WTC11 (cell line): ENCODE data around the gene PLPPR1.

Experiments
- ELF4 ChIP-seq: sonication (generic); formaldehyde crosslinking; IDR thresholded peaks from 2 replicates; pipeline ENCODE4 v1.8.1; 2022; ENCODE audit warnings: low read depth, mild to moderate bottlenecking, moderate library complexity, missing genetic modification reagents
- NFYB ChIP-seq: sonication (generic); formaldehyde crosslinking; conservative IDR thresholded peaks from 2 replicates; pipeline ENCODE4 v1.8.0; 2022; ENCODE audit warnings: low read depth, missing genetic modification reagents
- TCF7 ChIP-seq: sonication (generic); formaldehyde crosslinking; IDR thresholded peaks from 2 replicates; pipeline ENCODE4 v1.8.0; 2022; ENCODE audit warnings: mild to moderate bottlenecking, low read depth, missing genetic modification reagents, moderate library complexity
- ZBTB21 ChIP-seq: sonication (generic); formaldehyde crosslinking; IDR thresholded peaks from 2 replicates; pipeline ENCODE4 v1.8.1; 2023; ENCODE audit warnings: mild to moderate bottlenecking, missing genetic modification reagents, borderline replicate concordance
- ZNF416 ChIP-seq: fragments of 250-450 bp; sonication (Bioruptor Pico); IDR thresholded peaks from 2 replicates; pipeline ENCODE4 v1.9.0; 2021; ENCODE audit warnings: mild to moderate bottlenecking, inconsistent platforms
- ZNF423 ChIP-seq: fragments of 250-450 bp; sonication (Bioruptor Pico); IDR thresholded peaks from 2 replicates; pipeline ENCODE4 v2.1.2; 2022; ENCODE audit warnings: mild to moderate bottlenecking, moderate library complexity
- TF ChIP-seq, protein P1 (sequence below): fragments of 200-600 bp; IDR thresholded peaks from 2 replicates; pipeline ENCODE4 v1.8.0; 2022; ENCODE audit warnings: antibody characterized with exemption
- TF ChIP-seq, protein P2 (sequence below): sonication (generic); formaldehyde crosslinking; IDR thresholded peaks from 2 replicates; pipeline ENCODE4 v1.8.0; 2022; ENCODE audit warnings: mild to moderate bottlenecking, missing genetic modification reagents
- TF ChIP-seq, protein P3 (sequence below): sonication (generic); formaldehyde crosslinking; IDR thresholded peaks from 2 replicates; pipeline ENCODE4 v1.8.0; 2022; ENCODE audit warnings: mild to moderate bottlenecking, missing genetic modification reagents
- TF ChIP-seq, protein P4 (sequence below): sonication (generic); formaldehyde crosslinking; IDR thresholded peaks from 2 replicates; pipeline ENCODE4 v1.8.1; 2022; ENCODE audit warnings: missing genetic modification reagents, borderline replicate concordance
- TF ChIP-seq, protein P5 (sequence below): sonication (generic); formaldehyde crosslinking; IDR thresholded peaks from 2 replicates; pipeline ENCODE4 v1.8.0; 2023; ENCODE audit warnings: missing genetic modification reagents, mild to moderate bottlenecking, borderline replicate concordance
- TF ChIP-seq, protein P6 (sequence below): sonication (generic); formaldehyde crosslinking; IDR thresholded peaks from 2 replicates; pipeline ENCODE4 v1.8.0; 2022; ENCODE audit warnings: mild to moderate bottlenecking, missing genetic modification reagents
- TF ChIP-seq, protein P7 (sequence below): sonication (generic); formaldehyde crosslinking; IDR thresholded peaks from 2 replicates; pipeline ENCODE4 v1.8.0; 2022; ENCODE audit warnings: mild to moderate bottlenecking, missing genetic modification reagents

DNA sequence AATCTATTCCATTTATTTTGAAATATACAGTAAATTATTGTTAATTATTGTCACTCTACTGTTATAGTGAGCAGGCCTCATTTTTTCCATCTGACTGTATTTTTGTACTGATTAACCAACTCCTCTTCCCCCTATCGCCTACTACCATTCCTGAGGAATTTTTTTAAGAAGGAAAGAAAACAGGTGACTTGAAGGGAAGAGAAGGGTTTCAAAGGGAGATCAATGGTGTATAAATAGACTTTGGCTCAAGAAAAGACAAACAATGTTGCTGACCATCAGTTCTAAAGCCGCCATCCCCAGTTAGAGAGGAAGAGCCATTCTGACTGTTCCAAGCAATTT, 286.6 kb downstream of the PLPPR1 start:
- TF ChIP-seq, protein P1, sequence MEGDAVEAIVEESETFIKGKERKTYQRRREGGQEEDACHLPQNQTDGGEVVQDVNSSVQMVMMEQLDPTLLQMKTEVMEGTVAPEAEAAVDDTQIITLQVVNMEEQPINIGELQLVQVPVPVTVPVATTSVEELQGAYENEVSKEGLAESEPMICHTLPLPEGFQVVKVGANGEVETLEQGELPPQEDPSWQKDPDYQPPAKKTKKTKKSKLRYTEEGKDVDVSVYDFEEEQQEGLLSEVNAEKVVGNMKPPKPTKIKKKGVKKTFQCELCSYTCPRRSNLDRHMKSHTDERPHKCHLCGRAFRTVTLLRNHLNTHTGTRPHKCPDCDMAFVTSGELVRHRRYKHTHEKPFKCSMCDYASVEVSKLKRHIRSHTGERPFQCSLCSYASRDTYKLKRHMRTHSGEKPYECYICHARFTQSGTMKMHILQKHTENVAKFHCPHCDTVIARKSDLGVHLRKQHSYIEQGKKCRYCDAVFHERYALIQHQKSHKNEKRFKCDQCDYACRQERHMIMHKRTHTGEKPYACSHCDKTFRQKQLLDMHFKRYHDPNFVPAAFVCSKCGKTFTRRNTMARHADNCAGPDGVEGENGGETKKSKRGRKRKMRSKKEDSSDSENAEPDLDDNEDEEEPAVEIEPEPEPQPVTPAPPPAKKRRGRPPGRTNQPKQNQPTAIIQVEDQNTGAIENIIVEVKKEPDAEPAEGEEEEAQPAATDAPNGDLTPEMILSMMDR = no peak
- TF ChIP-seq ZBTB21 (no peak), ZNF423 (CRISPR knock-in tag) (no peak), ZNF416 (CRISPR knock-in tag) (no peak), ELF4 (no peak), TCF7 (CRISPR knock-in tag) (no peak), NFYB (no peak)
- TF ChIP-seq, protein P2, sequence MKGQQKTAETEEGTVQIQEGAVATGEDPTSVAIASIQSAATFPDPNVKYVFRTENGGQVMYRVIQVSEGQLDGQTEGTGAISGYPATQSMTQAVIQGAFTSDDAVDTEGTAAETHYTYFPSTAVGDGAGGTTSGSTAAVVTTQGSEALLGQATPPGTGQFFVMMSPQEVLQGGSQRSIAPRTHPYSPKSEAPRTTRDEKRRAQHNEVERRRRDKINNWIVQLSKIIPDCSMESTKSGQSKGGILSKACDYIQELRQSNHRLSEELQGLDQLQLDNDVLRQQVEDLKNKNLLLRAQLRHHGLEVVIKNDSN (CRISPR knock-in tag) = no peak
- TF ChIP-seq, protein P3, sequence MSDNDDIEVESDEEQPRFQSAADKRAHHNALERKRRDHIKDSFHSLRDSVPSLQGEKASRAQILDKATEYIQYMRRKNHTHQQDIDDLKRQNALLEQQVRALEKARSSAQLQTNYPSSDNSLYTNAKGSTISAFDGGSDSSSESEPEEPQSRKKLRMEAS (CRISPR knock-in tag) = no peak
- TF ChIP-seq, protein P4, sequence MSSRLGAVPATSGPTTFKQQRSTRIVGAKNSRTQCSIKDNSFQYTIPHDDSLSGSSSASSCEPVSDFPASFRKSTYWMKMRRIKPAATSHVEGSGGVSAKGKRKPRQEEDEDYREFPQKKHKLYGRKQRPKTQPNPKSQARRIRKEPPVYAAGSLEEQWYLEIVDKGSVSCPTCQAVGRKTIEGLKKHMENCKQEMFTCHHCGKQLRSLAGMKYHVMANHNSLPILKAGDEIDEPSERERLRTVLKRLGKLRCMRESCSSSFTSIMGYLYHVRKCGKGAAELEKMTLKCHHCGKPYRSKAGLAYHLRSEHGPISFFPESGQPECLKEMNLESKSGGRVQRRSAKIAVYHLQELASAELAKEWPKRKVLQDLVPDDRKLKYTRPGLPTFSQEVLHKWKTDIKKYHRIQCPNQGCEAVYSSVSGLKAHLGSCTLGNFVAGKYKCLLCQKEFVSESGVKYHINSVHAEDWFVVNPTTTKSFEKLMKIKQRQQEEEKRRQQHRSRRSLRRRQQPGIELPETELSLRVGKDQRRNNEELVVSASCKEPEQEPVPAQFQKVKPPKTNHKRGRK (CRISPR knock-in tag) = no peak
- TF ChIP-seq, protein P5, sequence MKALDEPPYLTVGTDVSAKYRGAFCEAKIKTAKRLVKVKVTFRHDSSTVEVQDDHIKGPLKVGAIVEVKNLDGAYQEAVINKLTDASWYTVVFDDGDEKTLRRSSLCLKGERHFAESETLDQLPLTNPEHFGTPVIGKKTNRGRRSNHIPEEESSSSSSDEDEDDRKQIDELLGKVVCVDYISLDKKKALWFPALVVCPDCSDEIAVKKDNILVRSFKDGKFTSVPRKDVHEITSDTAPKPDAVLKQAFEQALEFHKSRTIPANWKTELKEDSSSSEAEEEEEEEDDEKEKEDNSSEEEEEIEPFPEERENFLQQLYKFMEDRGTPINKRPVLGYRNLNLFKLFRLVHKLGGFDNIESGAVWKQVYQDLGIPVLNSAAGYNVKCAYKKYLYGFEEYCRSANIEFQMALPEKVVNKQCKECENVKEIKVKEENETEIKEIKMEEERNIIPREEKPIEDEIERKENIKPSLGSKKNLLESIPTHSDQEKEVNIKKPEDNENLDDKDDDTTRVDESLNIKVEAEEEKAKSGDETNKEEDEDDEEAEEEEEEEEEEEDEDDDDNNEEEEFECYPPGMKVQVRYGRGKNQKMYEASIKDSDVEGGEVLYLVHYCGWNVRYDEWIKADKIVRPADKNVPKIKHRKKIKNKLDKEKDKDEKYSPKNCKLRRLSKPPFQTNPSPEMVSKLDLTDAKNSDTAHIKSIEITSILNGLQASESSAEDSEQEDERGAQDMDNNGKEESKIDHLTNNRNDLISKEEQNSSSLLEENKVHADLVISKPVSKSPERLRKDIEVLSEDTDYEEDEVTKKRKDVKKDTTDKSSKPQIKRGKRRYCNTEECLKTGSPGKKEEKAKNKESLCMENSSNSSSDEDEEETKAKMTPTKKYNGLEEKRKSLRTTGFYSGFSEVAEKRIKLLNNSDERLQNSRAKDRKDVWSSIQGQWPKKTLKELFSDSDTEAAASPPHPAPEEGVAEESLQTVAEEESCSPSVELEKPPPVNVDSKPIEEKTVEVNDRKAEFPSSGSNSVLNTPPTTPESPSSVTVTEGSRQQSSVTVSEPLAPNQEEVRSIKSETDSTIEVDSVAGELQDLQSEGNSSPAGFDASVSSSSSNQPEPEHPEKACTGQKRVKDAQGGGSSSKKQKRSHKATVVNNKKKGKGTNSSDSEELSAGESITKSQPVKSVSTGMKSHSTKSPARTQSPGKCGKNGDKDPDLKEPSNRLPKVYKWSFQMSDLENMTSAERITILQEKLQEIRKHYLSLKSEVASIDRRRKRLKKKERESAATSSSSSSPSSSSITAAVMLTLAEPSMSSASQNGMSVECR (CRISPR knock-in tag) = no peak
- TF ChIP-seq, protein P6, sequence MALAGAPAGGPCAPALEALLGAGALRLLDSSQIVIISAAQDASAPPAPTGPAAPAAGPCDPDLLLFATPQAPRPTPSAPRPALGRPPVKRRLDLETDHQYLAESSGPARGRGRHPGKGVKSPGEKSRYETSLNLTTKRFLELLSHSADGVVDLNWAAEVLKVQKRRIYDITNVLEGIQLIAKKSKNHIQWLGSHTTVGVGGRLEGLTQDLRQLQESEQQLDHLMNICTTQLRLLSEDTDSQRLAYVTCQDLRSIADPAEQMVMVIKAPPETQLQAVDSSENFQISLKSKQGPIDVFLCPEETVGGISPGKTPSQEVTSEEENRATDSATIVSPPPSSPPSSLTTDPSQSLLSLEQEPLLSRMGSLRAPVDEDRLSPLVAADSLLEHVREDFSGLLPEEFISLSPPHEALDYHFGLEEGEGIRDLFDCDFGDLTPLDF = no peak
- TF ChIP-seq, protein P7, sequence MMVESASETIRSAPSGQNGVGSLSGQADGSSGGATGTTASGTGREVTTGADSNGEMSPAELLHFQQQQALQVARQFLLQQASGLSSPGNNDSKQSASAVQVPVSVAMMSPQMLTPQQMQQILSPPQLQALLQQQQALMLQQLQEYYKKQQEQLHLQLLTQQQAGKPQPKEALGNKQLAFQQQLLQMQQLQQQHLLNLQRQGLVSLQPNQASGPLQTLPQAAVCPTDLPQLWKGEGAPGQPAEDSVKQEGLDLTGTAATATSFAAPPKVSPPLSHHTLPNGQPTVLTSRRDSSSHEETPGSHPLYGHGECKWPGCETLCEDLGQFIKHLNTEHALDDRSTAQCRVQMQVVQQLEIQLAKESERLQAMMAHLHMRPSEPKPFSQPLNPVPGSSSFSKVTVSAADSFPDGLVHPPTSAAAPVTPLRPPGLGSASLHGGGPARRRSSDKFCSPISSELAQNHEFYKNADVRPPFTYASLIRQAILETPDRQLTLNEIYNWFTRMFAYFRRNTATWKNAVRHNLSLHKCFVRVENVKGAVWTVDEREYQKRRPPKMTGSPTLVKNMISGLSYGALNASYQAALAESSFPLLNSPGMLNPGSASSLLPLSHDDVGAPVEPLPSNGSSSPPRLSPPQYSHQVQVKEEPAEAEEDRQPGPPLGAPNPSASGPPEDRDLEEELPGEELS = no peak
